Heart left ventricle (tissue), 16 donors: ENCODE data around the gene DAPK2. TPM values are rescaled to one million over a fixed set of nuclear protein-coding genes. Genes with fewer than 3 reads are reported as not detected.
"Not testable (repeated sequence)": the region's sequence is repeated elsewhere in the genome, so short reads cannot be mapped to it uniquely, and the experiment has no call there.

Source experiments
- ATAC-seq, 4 donors: fragments of 200-7000 bp; cut with Tn5 transposase; one replicate each; pipeline ENCODE4 v1.9.1; 2020 to 2022; ENCODE audit warnings: moderate library complexity in 4 of 4, mild to moderate bottlenecking in 3 of 4, moderate number of reproducible peaks in 1 of 4
- DNase-seq, 5 donors: peaks; one replicate each; pipeline ENCODE4 v3.0.0-alpha.2; 2020
- H3K27ac ChIP-seq, 12 donors: fragments of 200-600 bp; sonication (generic) in 4 of 12; one replicate each; pipeline versions ENCODE4 v1.5.0 to v1.8.0; 2016 to 2022; ENCODE audit warnings: mild to moderate bottlenecking in 2 of 12
- H3K27me3 ChIP-seq, 9 donors: fragments of 200-600 bp; sonication (generic) in 2 of 9; one replicate each; pipeline versions ENCODE4 v1.5.1 to v1.8.0; 2016 to 2022; ENCODE audit warnings: mild to moderate bottlenecking in 3 of 9
- H3K36me3 ChIP-seq, 9 donors: fragments of 200-600 bp; sonication (generic) in 2 of 9; one replicate each; pipeline versions ENCODE4 v1.5.0 to v1.8.0; 2018 to 2022; ENCODE audit warnings: mild to moderate bottlenecking in 2 of 9
- H3K4me1 ChIP-seq, 12 donors: fragments of 200-600 bp; sonication (generic) in 4 of 12; one replicate each; pipeline versions ENCODE4 v1.5.0 to v1.8.0; 2016 to 2022; ENCODE audit warnings: mild to moderate bottlenecking in 3 of 12
- H3K4me3 ChIP-seq, 12 donors: fragments of 200-600 bp; sonication (generic) in 4 of 12; one replicate each; pipeline versions ENCODE4 v1.5.0 to v1.8.0; 2017 to 2022; ENCODE audit warnings: mild to moderate bottlenecking in 9 of 12, moderate library complexity in 4 of 12
- H3K9me3 ChIP-seq, 12 donors: fragments of 200-600 bp; sonication (generic) in 4 of 12; one replicate each; pipeline versions ENCODE4 v1.5.0 to v1.8.0; 2016 to 2022; ENCODE audit warnings: mild to moderate bottlenecking in 1 of 12
- CTCF ChIP-seq, 12 donors: fragments of 200-600 bp; sonication (generic) in 4 of 12; IDR thresholded peaks; one replicate each; pipeline versions ENCODE4 v1.5.0 to v1.8.0; 2018 to 2022; ENCODE audit warnings: antibody characterized with exemption in 12 of 12, mild to moderate bottlenecking in 5 of 12
- POLR2A ChIP-seq, 2 donors: fragments of 450-650 bp; IDR thresholded peaks; one replicate each; pipeline ENCODE4 v1.6.1; 2017; ENCODE audit warnings: antibody characterized with exemption in 2 of 2, mild to moderate bottlenecking in 2 of 2, moderate library complexity in 2 of 2
- WGBS, 4 donors: extraction: QIAGEN DNeasy Blood & Tissue Kit in 2 of 4; methylation state at CpG; one replicate each; pipeline versions ENCODE4 v1.1.5 to v1.1.7; 2013 to 2018; 5-methylcytosine and 5-hydroxymethylcytosine counted together
- intact Hi-C, 10 donors: fragments of 100-400 bp; cut with DNase I; formaldehyde crosslinking; loops; one replicate each; pipeline versions ENCODE4 v1.11.1 to v1.14.2; 2022
- polyA plus RNA-seq, 2 donors: library from polyadenylated mRNA; stranded (reverse); fragments of 200-250 nt; gene quantifications; one replicate each; pipeline ENCODE4 v1.2.3, GENCODE V29; 2013
- total RNA-seq, 9 donors: library from RNA; depleted of rRNA in 2 of 9; stranded (reverse); fragments of >200 nt in 2 of 9; fragmentation: NEBNext Ultra II Directional in 3 of 9; extraction: Animal tissue kit (Norgen Biotek cat#: 25700) in 3 of 9; gene quantifications; one replicate each; pipeline versions ENCODE4 v1.1.0 to v1.2.4, GENCODE V29; 2016 to 2023
- donor health status: ischemic (EF 13 %, LVEDD 7.1; RV severe dilation, severe dysfunction).
- donor health status: healthy with polysubstance abuse.
- donor health status: DM: no; HTN: yes; CAD: no.
- donor health status: DM: no; HTN: no; CAD: no.
- donor health status: ischemic (EF 25% LVEDD 6.9; RV normal size, moderate dysfunction).
- donor health status: ischemic (EF 25% LVEDD 5.7; RV mildly dilated, moderate dysfunction).
- donor health status: healthy.
- donor health status: DM: yes; HTN: yes; CAD: no.
- donor health status: ischemic (EF 35%, LVEDD 5.7; RV mildly dilated, moderate dysfunction).
- donor health status: nonischemic (EF 11% LVEDD 7.7; RV severe dilation, severe dysfunction).
- donor health status: DM: yes; HTN: yes; CAD: no.
- donor health status: PGD.
- donor health status: ischemic (EF 29% LVEDD 5.4; RV normal size, mild dysfunction).
- donor health status: nonischemic (EF 23%, LVEDD 6.1; RV moderate dilation, normal function).

Gene DAPK2
- total and polyA plus RNA-seq, 11 donors: 20.4 to 56.2 (median 26.4) TPM

GRCh38 chr15:64058279-64058678, 12.0 kb upstream of the DAPK2 start:
- peaks cover 0 to 4% (median 0%) of the 10 kb centered on the region in 12 donors for H3K9me3 ChIP-seq
- H3K36me3 ChIP-seq: no peaks in the 10 kb centered on the region
- no peaks in the 10 kb centered on the region for H3K4me1 ChIP-seq
- ATAC-seq (no peak), DNase-seq (no peak)
- no peak for TF ChIP-seq POLR2A (IDR thresholded peaks at IDR 0.05)
- no peak for TF ChIP-seq CTCF (IDR thresholded peaks at IDR 0.05)
- no peaks in the 10 kb centered on the region for H3K27me3 ChIP-seq
- WGBS, 4 donors: 80 to 84% (median 82%) methylated on average over 5 of the region's 5 CpGs
- intact Hi-C loops: no loop called here
- H3K27ac ChIP-seq: no peak overlapping the region
- no peak overlapping the region for H3K4me3 ChIP-seq

- not testable (repeated sequence) for H3K36me3 ChIP-seq, H3K4me3 ChIP-seq, DNase-seq, H3K27me3 ChIP-seq, H3K9me3 ChIP-seq, ATAC-seq, H3K27ac ChIP-seq
- 86 to 90% (median 87%) methylated on average over 12 of the region's 12 CpGs for WGBS, 4 donors
- intact Hi-C loops: loop anchor here in 1 of 10 donors (5.0 kb wide), 1 partner anchor 306 kb away; no protein-coding TSS in a partner anchor
- peaks cover 0 to 21% (median 0%) of the 10 kb centered on the region in 12 donors for H3K4me1 ChIP-seq
Measured at GRCh38 chr15:64053674-64054073, 7.4 kb upstream of the DAPK2 start.

GRCh38 chr15:64052925-64053491, 6.7 kb upstream of the DAPK2 start:
- Histone ChIP-seq H3K36me3 (no peaks in the 10 kb centered on the region), H3K9me3 (no peaks in the 10 kb centered on the region), H3K4me3 (no peak overlapping the region), H3K27me3 (no peaks in the 10 kb centered on the region), H3K27ac (no peak overlapping the region), H3K4me1 (peaks cover 0 to 27% (median 0%) of the 10 kb centered on the region in 12 donors)
- WGBS, 4 donors: 94 to 97% (median 96%) methylated on average over 5 of the region's 5 CpGs
- intact Hi-C loops: loop anchor here in 1 of 10 donors (5.0 kb wide), 1 partner anchor 306 kb away; no protein-coding TSS in a partner anchor
- TF ChIP-seq CTCF (IDR thresholded peaks at IDR 0.05): no peak
- TF ChIP-seq POLR2A (IDR thresholded peaks at IDR 0.05): no peak
- DNase-seq: no peak
- ATAC-seq: no peak

GRCh38 chr15:64051407-64052259, 5.3 kb upstream of the DAPK2 start:
- TF ChIP-seq POLR2A (IDR thresholded peaks at IDR 0.05) (no peak), CTCF (IDR thresholded peaks at IDR 0.05) (no peak)
- H3K4me1 ChIP-seq: peaks cover 0 to 41% (median 5%) of the 10 kb centered on the region in 12 donors
- DNase-seq (no peak), ATAC-seq (peak in 1 of 4 donors; percentile 17)
- no peaks in the 10 kb centered on the region for H3K27me3 ChIP-seq
- no peaks in the 10 kb centered on the region for H3K36me3 ChIP-seq
- H3K27ac ChIP-seq: no peak overlapping the region
- intact Hi-C loops: loop anchor here in 1 of 10 donors (5.0 kb wide), 1 partner anchor 304 kb away; no protein-coding TSS in a partner anchor
- 78 to 90% (median 79%) methylated on average over 5 to 6 of the region's 6 CpGs for WGBS, 4 donors
- no peak overlapping the region for H3K4me3 ChIP-seq
- H3K9me3 ChIP-seq: no peaks in the 10 kb centered on the region
